IPS-18c (cell line): Measurements from ENCODE around the gene PXT1.
"Not testable (repeated sequence)": the region's sequence is repeated elsewhere in the genome, so short reads cannot be mapped to it uniquely, and the experiment has no call there.

Experiments
- H3K4me3 ChIP-seq: 2 replicates; pipeline ENCODE4 v1.7.0; 2013; ENCODE audit warnings: low read depth, mild to moderate bottlenecking, low read length, moderate library complexity; ENCODE audit not compliant: insufficient read depth
- H3K9me3 ChIP-seq: one replicate; pipeline ENCODE4 v1.6.1; 2013; ENCODE audit warnings: mild to moderate bottlenecking, low read length, moderate library complexity; ENCODE audit not compliant: control insufficient read depth, insufficient read depth

The PXT1 gene

DNA sequence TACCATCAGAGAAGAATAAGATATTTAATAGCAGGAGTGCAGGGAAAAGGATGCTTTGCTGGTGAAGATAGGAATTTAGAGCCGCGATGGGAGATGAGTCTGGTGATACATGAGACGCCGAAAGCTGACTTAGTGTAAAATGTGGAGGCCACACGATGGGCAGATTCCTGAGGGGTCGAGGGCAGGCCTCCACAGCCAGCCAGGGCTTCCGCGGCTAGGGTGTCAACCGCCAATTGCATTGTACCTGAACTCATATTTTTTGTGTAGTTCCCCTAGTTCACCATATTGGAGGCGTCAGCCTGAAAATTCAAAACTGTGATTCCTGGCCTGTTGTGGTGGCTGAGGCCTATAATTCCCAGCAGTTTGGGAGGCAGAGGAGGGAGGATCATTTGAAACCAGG lies 63.7 kb downstream of the PXT1 start:
- Histone ChIP-seq H3K9me3 (no peaks in the 10 kb centered on the region), H3K4me3 (no peak overlapping the region)

- no peak overlapping the region for H3K4me3 ChIP-seq
- no peaks in the 10 kb centered on the region for H3K9me3 ChIP-seq
Measured at GRCh38 chr6:36378243-36378920, 64.3 kb downstream of the PXT1 start.

- H3K4me3 ChIP-seq = no peak overlapping the region
- no peaks in the 10 kb centered on the region for H3K9me3 ChIP-seq
Measured at GRCh38 chr6:36377594-36377993, 65.1 kb downstream of the PXT1 start.

- Histone ChIP-seq H3K9me3 (peaks cover 4% of the 10 kb centered on the region), H3K4me3 (no peak overlapping the region)
Measured at GRCh38 chr6:36376742-36377141, 65.9 kb downstream of the PXT1 start.

GRCh38 chr6:36376183-36376582 lies 66.5 kb downstream of the PXT1 start:
- Histone ChIP-seq H3K4me3 (no peak overlapping the region), H3K9me3 (peaks cover 4% of the 10 kb centered on the region)

DNA sequence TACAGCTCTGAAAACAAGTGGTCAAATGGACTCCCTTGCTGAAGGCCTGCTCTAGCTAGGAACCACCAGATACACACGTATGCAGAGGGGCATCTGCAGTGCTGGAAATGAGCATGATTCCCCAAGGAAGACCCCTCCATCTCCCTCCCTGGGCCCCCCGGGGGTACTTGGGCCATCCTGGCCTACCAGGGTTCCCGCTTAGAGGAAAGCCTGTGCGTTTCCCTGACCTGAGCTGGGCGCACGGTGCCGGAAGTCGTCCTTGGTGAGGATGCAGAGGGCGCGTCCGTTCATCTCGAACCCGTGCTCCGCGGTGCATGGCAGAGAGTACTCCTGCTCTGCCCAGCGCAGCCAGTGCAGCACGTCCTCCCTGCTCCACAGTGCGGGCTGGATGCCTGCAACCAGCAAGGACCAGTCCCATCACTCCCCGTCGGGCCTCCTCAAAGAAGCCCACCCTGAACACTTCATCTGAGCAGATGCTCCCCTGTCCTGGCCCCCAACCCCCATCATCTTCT lies 67.0 kb downstream of the PXT1 start:
- no peak overlapping the region for H3K4me3 ChIP-seq
- H3K9me3 ChIP-seq = peaks cover 4% of the 10 kb centered on the region

GRCh38 chr6:36374972-36375371 lies 67.7 kb downstream of the PXT1 start:
- H3K4me3 ChIP-seq = no peak overlapping the region
- H3K9me3 ChIP-seq = peaks cover 4% of the 10 kb centered on the region

DNA sequence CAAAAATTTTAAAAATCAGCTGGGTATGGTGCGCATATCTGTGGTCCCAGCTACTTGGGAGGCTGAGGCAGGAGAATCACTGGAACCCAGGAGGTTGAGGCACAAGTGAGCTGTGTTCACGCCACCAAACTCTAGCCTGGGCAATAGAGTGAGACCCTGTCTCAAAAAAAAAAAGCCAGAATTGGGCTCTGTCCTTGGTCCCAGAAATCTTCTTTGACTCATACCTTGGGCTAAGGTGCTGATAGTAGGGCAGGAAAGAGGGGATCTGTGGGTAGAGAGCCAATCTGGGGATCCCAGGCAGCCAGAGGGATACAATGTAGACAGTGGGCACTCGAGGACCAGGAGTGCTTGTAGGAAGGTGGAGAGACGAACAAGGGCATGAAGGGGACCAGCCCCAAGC lies 68.5 kb downstream of the PXT1 start:
- Histone ChIP-seq H3K4me3 (no peak overlapping the region), H3K9me3 (peaks cover 4% of the 10 kb centered on the region)

- Histone ChIP-seq H3K9me3 (peaks cover 4% of the 10 kb centered on the region), H3K4me3 (no peak overlapping the region)
Measured at GRCh38 chr6:36373368-36374019, 69.2 kb downstream of the PXT1 start.

DNA sequence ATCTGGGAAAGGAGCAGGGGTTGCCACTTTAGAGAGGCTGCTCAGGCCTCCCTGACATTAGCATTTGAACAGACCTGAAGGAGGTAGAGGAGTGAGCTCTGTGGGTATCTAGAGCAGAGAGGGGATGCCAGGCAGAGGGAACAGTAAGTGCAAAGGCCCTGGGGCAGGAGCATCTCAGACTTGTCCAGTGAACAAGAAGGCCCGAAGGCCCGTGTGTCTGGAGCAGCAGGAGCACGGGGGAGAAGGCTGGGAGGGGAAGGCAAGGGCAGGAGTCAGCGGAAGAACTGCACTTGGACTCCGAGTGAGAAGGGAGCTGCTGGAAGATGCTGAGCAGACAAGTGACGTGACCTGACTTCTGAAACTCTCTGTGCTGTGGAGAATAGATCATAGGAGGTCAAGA lies 70.6 kb downstream of the PXT1 start:
- H3K4me3 ChIP-seq = no peak overlapping the region
- H3K9me3 ChIP-seq = peaks cover 4% of the 10 kb centered on the region

DNA sequence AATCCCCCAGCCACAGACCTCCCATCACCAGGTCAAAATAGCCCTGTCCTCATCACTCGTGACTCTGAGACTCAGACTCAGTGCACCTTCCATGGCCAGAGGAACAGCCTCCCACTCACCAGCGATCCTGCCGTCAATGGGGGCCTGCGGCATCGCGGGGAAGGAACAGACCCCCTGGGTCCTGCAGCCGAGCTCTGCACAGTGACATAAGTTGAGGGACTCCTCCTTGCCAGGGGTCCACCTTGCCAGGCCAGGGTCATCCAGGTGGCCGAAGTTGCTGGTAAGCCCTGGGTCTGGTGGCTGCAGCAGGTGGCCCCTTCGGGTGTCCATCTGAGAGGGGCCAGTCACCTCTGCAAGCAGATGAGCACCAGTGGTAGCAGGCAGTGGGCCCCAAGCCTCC lies 71.4 kb downstream of the PXT1 start:
- Histone ChIP-seq H3K4me3 (no peak overlapping the region), H3K9me3 (peaks cover 4% of the 10 kb centered on the region)

- Histone ChIP-seq H3K4me3 (no peak overlapping the region), H3K9me3 (peaks cover 4% of the 10 kb centered on the region)
Measured at GRCh38 chr6:36370638-36371037, 72.0 kb downstream of the PXT1 start.

GRCh38 chr6:36368921-36369865 lies 73.5 kb downstream of the PXT1 start:
- Histone ChIP-seq H3K4me3 (no peak overlapping the region), H3K9me3 (peaks cover 4% of the 10 kb centered on the region)

DNA sequence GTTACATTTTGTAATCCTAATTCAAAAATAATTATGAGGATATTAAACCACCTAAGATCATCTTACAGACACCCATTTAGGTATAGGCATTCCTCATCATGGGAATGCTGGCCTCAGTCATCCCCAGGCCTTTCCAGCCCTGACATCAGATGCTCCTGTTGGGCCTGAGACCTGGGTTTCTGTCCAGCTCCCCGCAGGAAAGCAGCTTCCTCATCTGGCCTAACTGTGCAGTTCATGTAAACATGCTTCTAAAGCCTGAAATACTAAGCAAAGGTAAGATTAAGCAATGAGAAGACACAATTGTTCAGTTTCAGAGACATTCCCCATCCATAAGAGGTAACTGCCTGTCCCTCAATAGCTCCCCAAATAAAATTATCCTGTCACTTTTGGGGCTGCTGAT lies 74.2 kb downstream of the PXT1 start:
- Histone ChIP-seq H3K9me3 (peaks cover 4% of the 10 kb centered on the region), H3K4me3 (no peak overlapping the region)

GRCh38 chr6:36367743-36368142 lies 74.9 kb downstream of the PXT1 start:
- Histone ChIP-seq H3K4me3 (no peak overlapping the region), H3K9me3 (peaks cover 4% of the 10 kb centered on the region)

DNA sequence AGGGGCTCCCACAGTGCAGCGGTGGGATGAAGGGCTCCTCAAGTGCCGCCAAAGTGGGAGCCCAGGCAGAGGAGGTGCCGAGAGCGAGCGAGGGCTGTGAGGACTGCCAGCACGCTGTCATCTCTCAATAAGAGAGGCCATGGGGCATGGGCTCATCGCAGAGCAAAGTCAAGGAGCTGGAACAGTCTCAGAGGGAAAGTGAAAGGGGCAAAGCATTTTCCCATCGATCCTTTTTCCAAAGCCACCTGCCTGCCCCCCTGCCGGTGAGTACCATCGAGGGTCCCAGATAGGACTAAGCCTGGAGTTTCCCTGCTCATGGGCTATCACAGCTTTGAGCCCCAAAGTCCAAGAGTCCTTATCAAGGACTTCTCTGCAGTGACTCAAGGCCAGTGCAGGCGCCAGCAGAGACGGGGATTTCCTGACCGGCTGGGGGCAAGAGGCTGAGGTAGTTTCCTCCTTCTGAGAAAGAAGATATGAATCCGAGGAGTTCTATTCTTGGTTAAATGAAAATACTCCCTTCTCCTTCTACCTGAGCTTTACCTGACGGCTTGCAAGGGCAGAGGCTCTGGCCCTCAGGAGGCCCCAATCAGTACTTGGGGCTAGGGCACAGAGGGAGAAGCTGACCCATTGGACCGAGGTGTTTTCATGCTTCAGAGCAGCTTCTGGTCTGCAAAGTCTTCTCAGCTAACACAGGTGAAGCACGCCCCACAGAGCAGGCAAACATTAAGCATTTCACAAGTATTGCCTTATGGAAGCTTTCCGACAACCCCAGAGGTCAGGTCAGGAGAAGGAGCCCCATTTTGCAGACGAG lies 77.8 kb downstream of the PXT1 start:
- H3K9me3 ChIP-seq = no peaks in the 10 kb centered on the region
- H3K4me3 ChIP-seq = no peak overlapping the region

DNA sequence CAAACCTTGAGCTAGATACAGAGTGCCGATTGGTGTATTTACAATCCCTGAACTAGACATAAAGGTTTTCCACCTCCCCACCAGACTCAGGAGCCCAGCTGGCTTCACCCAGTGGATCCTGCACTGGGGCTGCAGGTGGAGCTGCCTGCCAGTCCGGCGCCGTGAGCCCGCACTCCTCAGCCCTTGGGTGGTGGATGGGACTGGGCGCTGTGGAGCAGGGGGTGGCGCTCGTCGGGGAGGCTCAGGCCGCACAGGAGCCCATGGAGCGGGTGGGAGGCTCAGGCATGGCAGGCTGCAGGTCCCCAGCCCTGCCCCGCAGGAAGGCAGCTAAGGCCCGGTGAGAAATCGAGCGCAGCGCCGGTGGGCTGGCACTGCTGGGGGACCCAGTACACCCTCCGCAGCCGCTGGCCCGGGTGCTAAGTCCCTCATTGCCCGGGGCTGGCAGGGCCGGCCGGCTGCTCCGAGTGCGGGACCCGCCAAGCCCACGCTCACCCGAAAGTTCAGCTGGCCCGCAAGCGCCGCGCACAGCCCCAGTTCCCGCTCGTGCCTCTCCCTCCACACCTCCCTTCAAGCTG lies 78.5 kb downstream of the PXT1 start:
- not testable (repeated sequence) for H3K9me3 ChIP-seq, H3K4me3 ChIP-seq
